GM12865 (cell line): ENCODE data around the gene PTMA.

Experiments
- DNase-seq: peaks from one replicate; pipeline ENCODE4 v3.0.0; 2010; ENCODE audit warnings: low read depth
- H3K4me3 ChIP-seq: 2 replicates; pipeline ENCODE4 v1.5.1; 2011; ENCODE audit warnings: mild to moderate bottlenecking, low read depth, low read length, control low read depth
- CTCF ChIP-seq: IDR thresholded peaks from 2 replicates; pipeline ENCODE4 v1.5.1; 2011; ENCODE audit warnings: low read length, control low read depth, low read depth, inconsistent platforms; ENCODE audit not compliant: insufficient read depth; ENCODE audit errors: missing control alignments

The PTMA gene

GRCh38 chr2:231689124-231689893 is 19.0 kb upstream of the PTMA start:
- no peak for DNase-seq
- H3K4me3 ChIP-seq: no peak overlapping the region
- TF ChIP-seq CTCF: no peak

- TF ChIP-seq CTCF: no peak
- DNase-seq: no peak
- H3K4me3 ChIP-seq: no peak overlapping the region
Observed at GRCh38 chr2:231691251-231691772, 17.0 kb upstream of the PTMA start.

- TF ChIP-seq CTCF: no peak
- H3K4me3 ChIP-seq: no peak overlapping the region
- no peak for DNase-seq
Observed at GRCh38 chr2:231692847-231693246, 15.5 kb upstream of the PTMA start.

- no peak overlapping the region for H3K4me3 ChIP-seq
- TF ChIP-seq CTCF: no peak
- DNase-seq: no peak
Observed at GRCh38 chr2:231693956-231694355, 14.4 kb upstream of the PTMA start.

- no peak for TF ChIP-seq CTCF
- no peak overlapping the region for H3K4me3 ChIP-seq
Observed at GRCh38 chr2:231696004-231696367, 12.3 kb upstream of the PTMA start.

GRCh38 chr2:231699006-231699405 is 9.3 kb upstream of the PTMA start:
- no peak for TF ChIP-seq CTCF
- DNase-seq: no peak
- no peak overlapping the region for H3K4me3 ChIP-seq

More at GRCh38 chr2:231696004-231696367, 12.3 kb upstream of the PTMA start:
- DNase-seq: no peak
